GM18498 (cell line): ENCODE results near the gene JMJD6.
"Not testable (repeated sequence)": the region's sequence is repeated elsewhere in the genome, so short reads cannot be mapped to it uniquely, and the experiment has no call there.

Source experiments
- ATAC-seq: cut with Tn5 transposase; IDR thresholded peaks from one replicate; pipeline ENCODE4 v1.9.1; 2021; ENCODE audit warnings: mild to moderate bottlenecking, moderate library complexity; ENCODE audit not compliant: unreplicated experiment

The JMJD6 gene

GRCh38 chr17:76737082-76737675 lies 10.8 kb upstream of the JMJD6 start, which contains the start of gene SRSF2:
Gene SRSF2 (minus strand): TSS chr17:76737331. CDS start chr17:76737160, 171 bp downstream.
- peak; percentile 65 for ATAC-seq

- peak; percentile 27 for ATAC-seq
Measured at GRCh38 chr17:76736349-76737081, 10.1 kb upstream of the JMJD6 start.

- ATAC-seq: peak; percentile 0
Measured at GRCh38 chr17:76735586-76736348, 9.4 kb upstream of the JMJD6 start.

- no peak for ATAC-seq
Measured at GRCh38 chr17:76735006-76735405, 8.6 kb upstream of the JMJD6 start.

GRCh38 chr17:76734080-76734840 lies 7.9 kb upstream of the JMJD6 start:
- ATAC-seq: no peak

GRCh38 chr17:76733618-76733957 lies 7.2 kb upstream of the JMJD6 start:
- no peak for ATAC-seq

GRCh38 chr17:76732734-76733617 lies 6.6 kb upstream of the JMJD6 start:
- ATAC-seq: no peak

GRCh38 chr17:76731800-76732733 lies 5.7 kb upstream of the JMJD6 start:
- not testable (repeated sequence) for ATAC-seq

- no peak for ATAC-seq
Measured at GRCh38 chr17:76727745-76728456, 1.5 kb upstream of the JMJD6 start.

- ATAC-seq: peak; percentile 46
Measured at GRCh38 chr17:76726776-76727718, 641 bp upstream of the JMJD6 start, which contains the start of gene METTL23. Gene METTL23 (plus strand): TSS chr17:76726839. CDS start chr17:76729711, 2,872 bp downstream.

- ATAC-seq: peak; percentile 26
Measured at GRCh38 chr17:76725580-76726230, 701 bp downstream of the JMJD6 start.

- ATAC-seq: no peak
Measured at GRCh38 chr17:76723812-76724211, 2.6 kb downstream of the JMJD6 start.

GRCh38 chr17:76722977-76723376 lies 3.4 kb downstream of the JMJD6 start:
- not testable (repeated sequence) for ATAC-seq

- no peak for ATAC-seq
Measured at GRCh38 chr17:76722279-76722678, 4.1 kb downstream of the JMJD6 start.

- ATAC-seq: no peak
Measured at GRCh38 chr17:76721463-76721862, 4.9 kb downstream of the JMJD6 start.

GRCh38 chr17:76720941-76721340 lies 5.5 kb downstream of the JMJD6 start:
- ATAC-seq: no peak

- ATAC-seq: no peak
Measured at GRCh38 chr17:76720211-76720610, 6.2 kb downstream of the JMJD6 start.
